ENCODE results near the gene GALK1. TPM values are rescaled to one million over a fixed set of nuclear protein-coding genes. Genes with fewer than 3 reads are reported as not detected.

GALK1 gene
- total RNA-seq, 4 donors from 2014 or later, result 50.1 to 81.9 (median 64.1) TPM

GRCh38 chr17:75748706-75749105 lies 16.3 kb downstream of the GALK1 start:
- H3K27ac ChIP-seq, result no peak overlapping the region
- no peak for DNase-seq
- no peaks in the 10 kb centered on the region for H3K27me3 ChIP-seq
- peaks cover 0 to 4% (median 2%) of the 10 kb centered on the region in 4 donors for H3K4me1 ChIP-seq
- no peak overlapping the region for H3K4me3 ChIP-seq
- H3K9me3 ChIP-seq, result no peaks in the 10 kb centered on the region
- TF ChIP-seq POLR2A (IDR thresholded peaks at IDR 0.05), result no peak
- no peak for TF ChIP-seq CTCF (IDR thresholded peaks at IDR 0.05)
- H3K36me3 ChIP-seq, result peaks cover 0 to 83% (median 0%) of the 10 kb centered on the region in 3 donors

GRCh38 chr17:75743625-75744206 lies 21.3 kb downstream of the GALK1 start:
- Histone ChIP-seq H3K27ac (no peak overlapping the region), H3K36me3 (peaks cover 0 to 81% (median 0%) of the 10 kb centered on the region in 3 donors), H3K27me3 (no peaks in the 10 kb centered on the region), H3K9me3 (no peaks in the 10 kb centered on the region), H3K4me3 (no peak overlapping the region), H3K4me1 (no peaks in the 10 kb centered on the region)
- TF ChIP-seq CTCF (IDR thresholded peaks at IDR 0.05) (no peak), POLR2A (IDR thresholded peaks at IDR 0.05) (no peak)
- DNase-seq, result no peak

GRCh38 chr17:75742337-75742736 lies 22.7 kb downstream of the GALK1 start:
- H3K27me3 ChIP-seq, result no peaks in the 10 kb centered on the region
- H3K4me1 ChIP-seq, result no peaks in the 10 kb centered on the region
- no peak overlapping the region for H3K27ac ChIP-seq
- H3K4me3 ChIP-seq, result no peak overlapping the region
- TF ChIP-seq CTCF (IDR thresholded peaks at IDR 0.05) (no peak), POLR2A (IDR thresholded peaks at IDR 0.05) (no peak)
- H3K9me3 ChIP-seq, result no peaks in the 10 kb centered on the region
- H3K36me3 ChIP-seq, result peaks cover 0 to 82% (median 0%) of the 10 kb centered on the region in 3 donors
- DNase-seq, result no peak

- H3K27ac ChIP-seq, result no peak overlapping the region
- peaks cover 0 to 87% (median 0%) of the 10 kb centered on the region in 3 donors for H3K36me3 ChIP-seq
- no peak for DNase-seq
- H3K4me1 ChIP-seq, result no peaks in the 10 kb centered on the region
- no peaks in the 10 kb centered on the region for H3K27me3 ChIP-seq
- no peak overlapping the region for H3K4me3 ChIP-seq
- no peak for TF ChIP-seq POLR2A (IDR thresholded peaks at IDR 0.05)
- no peak for TF ChIP-seq CTCF (IDR thresholded peaks at IDR 0.05)
- no peaks in the 10 kb centered on the region for H3K9me3 ChIP-seq
Observed at GRCh38 chr17:75740631-75741077, 24.3 kb downstream of the GALK1 start.

- Histone ChIP-seq H3K4me3 (no peak overlapping the region), H3K27me3 (no peaks in the 10 kb centered on the region), H3K27ac (no peak overlapping the region), H3K36me3 (peaks cover 0 to 85% (median 0%) of the 10 kb centered on the region in 3 donors), H3K4me1 (no peaks in the 10 kb centered on the region), H3K9me3 (no peaks in the 10 kb centered on the region)
- no peak for DNase-seq
- TF ChIP-seq CTCF (IDR thresholded peaks at IDR 0.05), result no peak
- no peak for TF ChIP-seq POLR2A (IDR thresholded peaks at IDR 0.05)
Observed at GRCh38 chr17:75740215-75740614, 24.8 kb downstream of the GALK1 start.

Data from Peyer's patch (tissue), 4 donors.